RWPE1 (cell line): Measurements from ENCODE around the gene TACC2.

Source experiments
- CTCF ChIA-PET: fragments of 350-600 bp; sonication (Branson Sonifier 250); formaldehyde crosslinking; extraction: SDS; loops from one replicate; lab custom pipeline; 2021; lab: Yijun Ruan, JAX
- POLR2A ChIA-PET: fragments of 400-600 bp; formaldehyde crosslinking; extraction: SDS; loops from one replicate; lab custom pipeline; 2020; ENCODE audit warnings: antibody characterized with exemption; ENCODE audit not compliant: low non-redundant PET; lab: Yijun Ruan, JAX
- DNase-seq: peaks from one replicate; pipeline ENCODE4 v3.0.0; 2012; ENCODE audit warnings: low spot score
- H3K27ac ChIP-seq: fragments of 450-650 bp; 2 replicates; pipeline ENCODE4 v1.5.1; 2017
- TF ChIP-seq, protein P1 (sequence below): fragments of 450-650 bp; conservative IDR thresholded peaks from 2 replicates; pipeline ENCODE4 v1.5.1; 2017; ENCODE audit warnings: low read depth, mild to moderate bottlenecking

The TACC2 gene

DNA sequence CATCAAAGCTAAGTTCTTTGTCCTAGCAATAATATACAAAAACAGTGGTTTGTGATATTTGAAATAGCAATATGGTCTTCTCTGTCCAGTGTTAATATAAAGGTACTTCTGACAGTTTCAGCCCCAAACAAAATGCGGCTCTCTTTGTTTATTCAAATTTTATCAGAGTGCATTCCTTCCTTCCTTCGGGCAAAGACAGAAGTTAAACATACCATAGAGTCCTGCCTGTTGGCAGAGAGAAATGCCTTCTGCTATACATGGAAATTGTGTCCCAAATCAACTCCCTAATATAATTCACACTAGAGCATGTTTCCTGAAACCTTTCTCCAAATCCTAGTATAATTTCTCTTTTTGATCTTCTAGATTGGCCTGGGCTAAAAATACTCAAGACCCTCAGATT is 39.9 kb upstream of the TACC2 start:
- DNase-seq: no peak
- no peak overlapping the region for H3K27ac ChIP-seq
- ChIA-PET POLR2A (no interaction called here), CTCF (interaction anchor here (0.6 kb wide), 1 partner anchor 150 kb away, joined by 7 read pairs; no protein-coding TSS in a partner anchor)
- TF ChIP-seq, protein P1, sequence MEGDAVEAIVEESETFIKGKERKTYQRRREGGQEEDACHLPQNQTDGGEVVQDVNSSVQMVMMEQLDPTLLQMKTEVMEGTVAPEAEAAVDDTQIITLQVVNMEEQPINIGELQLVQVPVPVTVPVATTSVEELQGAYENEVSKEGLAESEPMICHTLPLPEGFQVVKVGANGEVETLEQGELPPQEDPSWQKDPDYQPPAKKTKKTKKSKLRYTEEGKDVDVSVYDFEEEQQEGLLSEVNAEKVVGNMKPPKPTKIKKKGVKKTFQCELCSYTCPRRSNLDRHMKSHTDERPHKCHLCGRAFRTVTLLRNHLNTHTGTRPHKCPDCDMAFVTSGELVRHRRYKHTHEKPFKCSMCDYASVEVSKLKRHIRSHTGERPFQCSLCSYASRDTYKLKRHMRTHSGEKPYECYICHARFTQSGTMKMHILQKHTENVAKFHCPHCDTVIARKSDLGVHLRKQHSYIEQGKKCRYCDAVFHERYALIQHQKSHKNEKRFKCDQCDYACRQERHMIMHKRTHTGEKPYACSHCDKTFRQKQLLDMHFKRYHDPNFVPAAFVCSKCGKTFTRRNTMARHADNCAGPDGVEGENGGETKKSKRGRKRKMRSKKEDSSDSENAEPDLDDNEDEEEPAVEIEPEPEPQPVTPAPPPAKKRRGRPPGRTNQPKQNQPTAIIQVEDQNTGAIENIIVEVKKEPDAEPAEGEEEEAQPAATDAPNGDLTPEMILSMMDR: no peak

DNA sequence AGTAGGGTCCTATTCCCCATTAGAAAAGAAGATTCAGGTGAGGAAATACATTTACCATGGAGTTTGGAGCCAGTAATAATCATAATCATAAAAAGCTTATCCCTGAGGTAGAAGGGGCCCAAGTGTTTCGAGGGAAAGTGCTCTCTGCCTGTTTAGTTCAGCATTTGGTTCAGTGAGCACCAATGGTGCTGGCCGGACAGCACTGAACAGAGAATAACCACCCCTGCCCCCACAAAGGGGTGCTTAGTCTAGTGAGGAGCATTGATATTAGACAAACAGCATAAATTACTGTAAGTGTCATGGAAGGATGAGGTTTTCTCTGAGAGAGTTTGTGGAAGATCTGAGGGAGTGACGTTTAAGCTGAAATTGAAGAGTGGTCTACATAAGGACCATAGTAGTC is 39.5 kb upstream of the TACC2 start:
- POLR2A ChIA-PET: no interaction called here
- CTCF ChIA-PET: interaction anchor here (0.6 kb wide), 1 partner anchor 150 kb away, joined by 7 read pairs; no protein-coding TSS in a partner anchor
- no peak for DNase-seq
- H3K27ac ChIP-seq: no peak overlapping the region
- TF ChIP-seq, protein P1: no peak

DNA sequence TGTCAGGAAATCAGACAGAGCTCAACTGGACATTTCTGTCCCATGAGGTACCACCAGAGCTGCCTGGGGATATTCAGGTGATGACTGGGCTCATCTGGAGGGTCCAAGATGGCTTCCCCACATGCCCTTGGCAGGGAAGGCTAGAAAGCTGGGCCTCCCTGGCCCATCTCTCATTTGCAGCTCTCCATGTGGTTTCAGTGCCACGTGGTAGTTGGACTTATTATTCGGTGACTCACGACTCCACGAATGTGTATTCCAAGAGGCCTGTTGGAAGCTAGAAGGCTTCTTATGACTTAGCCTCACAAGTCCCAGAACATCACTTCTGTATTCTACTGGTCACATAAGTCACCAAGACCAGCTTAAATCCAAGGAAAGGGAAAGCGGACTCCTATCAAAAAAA is 36.7 kb upstream of the TACC2 start:
- TF ChIP-seq, protein P1: no peak
- ChIA-PET CTCF (interaction anchor here (0.6 kb wide), 1 partner anchor 1322 kb away, joined by 4 read pairs; no protein-coding TSS in a partner anchor), POLR2A (no interaction called here)
- no peak overlapping the region for H3K27ac ChIP-seq
- no peak for DNase-seq

DNA sequence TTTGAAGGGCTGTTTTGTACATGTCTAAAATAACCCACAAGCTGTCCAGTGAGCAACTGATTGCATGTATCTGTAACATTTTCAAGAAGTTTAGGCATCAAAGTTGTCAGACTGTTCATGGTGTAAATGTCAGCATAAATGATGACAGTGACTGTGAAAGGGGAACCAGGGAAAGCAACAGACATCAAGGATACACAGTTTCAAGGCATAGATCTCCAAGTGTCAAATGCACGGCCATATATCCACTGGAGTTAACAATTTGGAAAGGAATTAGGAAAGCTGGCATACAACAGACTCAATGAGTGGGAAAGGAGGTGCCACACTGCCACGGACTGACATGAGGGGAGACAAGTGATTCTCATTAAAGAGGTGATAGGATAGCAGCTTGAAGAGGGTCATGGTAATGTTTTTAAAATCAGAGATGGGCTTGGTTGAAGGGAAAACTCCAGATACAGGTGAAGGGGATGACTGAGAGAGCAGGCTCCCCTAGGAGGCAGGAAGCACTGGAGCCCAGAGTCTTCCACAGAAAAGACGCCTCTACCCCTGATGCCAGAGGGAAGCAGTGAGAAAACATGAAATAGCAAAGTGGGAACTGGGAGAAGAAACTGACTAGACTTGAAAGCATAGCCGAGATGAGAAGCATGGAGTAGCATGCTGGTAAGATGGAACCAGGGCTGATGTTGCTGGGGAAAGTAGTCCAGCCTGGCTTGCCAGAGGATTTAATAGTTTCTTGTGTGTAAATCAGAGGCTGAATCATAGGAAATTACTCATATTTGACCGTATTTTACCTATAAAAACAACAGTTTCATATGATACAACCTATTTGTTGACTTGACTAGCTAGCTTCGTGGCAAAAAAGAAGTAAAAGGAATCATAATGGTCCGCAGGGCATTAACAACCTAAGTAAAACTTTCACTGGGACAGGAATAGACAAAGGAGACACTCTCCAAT is 32.6 kb upstream of the TACC2 start:
- peak; percentile 82 for DNase-seq
- ChIA-PET CTCF (interaction anchor here (0.5 to 0.6 kb wide), 2 partner anchors 156 to 213 kb away, joined by 3 read pairs; no protein-coding TSS in a partner anchor), POLR2A (no interaction called here)
- TF ChIP-seq, protein P1: no peak
- H3K27ac ChIP-seq: peak overlapping the region; percentile 47; the same call in 1 of the 2 replicates

DNA sequence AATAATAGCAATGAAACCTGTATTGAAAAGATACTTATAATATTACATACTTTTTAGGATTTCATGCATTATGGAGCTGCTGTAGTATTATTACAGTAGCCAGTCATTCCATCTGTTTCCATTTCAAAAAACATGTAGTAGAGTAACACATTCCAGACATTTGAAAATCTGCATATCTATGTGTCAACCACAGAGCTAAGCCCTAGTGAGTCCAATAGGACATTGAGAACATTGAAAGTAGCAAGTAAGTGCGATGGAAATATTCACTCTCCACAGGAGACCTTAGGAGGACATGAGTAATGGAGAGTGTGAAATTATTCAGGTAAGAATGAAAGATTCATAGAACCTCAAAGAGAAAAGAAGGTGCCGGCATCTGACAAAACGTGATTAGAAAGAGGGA is 29.3 kb upstream of the TACC2 start:
- TF ChIP-seq, protein P1: no peak
- no peak for DNase-seq
- no peak overlapping the region for H3K27ac ChIP-seq
- ChIA-PET POLR2A (no interaction called here), CTCF (interaction anchor here (0.6 kb wide), 1 partner anchor 210 kb away, joined by 3 read pairs; no protein-coding TSS in a partner anchor)

DNA sequence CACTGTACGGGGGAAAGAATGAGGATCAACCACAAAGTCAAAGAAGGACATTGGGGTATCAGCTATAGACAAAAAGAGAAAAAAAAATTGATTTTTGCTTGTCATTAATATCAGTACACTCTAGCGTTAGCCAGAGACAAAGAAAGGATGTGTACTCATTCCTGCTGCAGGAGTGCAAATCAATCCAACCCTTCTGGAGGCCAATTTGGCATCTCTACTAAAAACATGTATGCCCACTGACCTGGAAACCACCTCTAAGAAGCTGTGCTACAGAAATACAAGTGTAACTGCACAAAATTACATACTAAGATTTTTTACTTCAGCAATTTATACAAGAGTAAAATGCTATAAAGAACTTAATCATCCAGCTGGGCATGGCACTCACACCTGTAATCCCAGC is 27.5 kb upstream of the TACC2 start:
- ChIA-PET POLR2A (no interaction called here), CTCF (interaction anchor here (0.7 to 2.0 kb wide), 2 partner anchors 14 to 293 kb away, joined by 8 to 10 read pairs; partner anchors contain the start of gene NSMCE4A)
- DNase-seq: no peak
- TF ChIP-seq, protein P1: no peak
- H3K27ac ChIP-seq: no peak overlapping the region
